ENCODE measurements around the gene PHLDB1. TPM values are rescaled to one million over a fixed set of nuclear protein-coding genes. Genes with fewer than 3 reads are reported as not detected.
A peak's percentile ranks its signal among the peaks of the same experiment; 100 is the strongest.

The PHLDB1 gene
- total RNA-seq, 1 donor from 2014 or later, result 7.5 TPM

GRCh38 chr11:118621784-118622375, 14.5 kb downstream of the PHLDB1 start:
- DNase-seq (ENCODE audit: low spot score) (no peak), ATAC-seq (no peak)

GRCh38 chr11:118622376-118623268, 15.2 kb downstream of the PHLDB1 start:
- ATAC-seq, result peak; percentile 14

GRCh38 chr11:118623269-118623655, 15.8 kb downstream of the PHLDB1 start:
- DNase-seq (ENCODE audit: low spot score) (no peak), ATAC-seq (no peak)

More at GRCh38 chr11:118622376-118623268, 15.2 kb downstream of the PHLDB1 start:
- DNase-seq (ENCODE audit: low spot score), result no peak

GRCh38 chr11:118625036-118625690, 17.7 kb downstream of the PHLDB1 start:
- DNase-seq (ENCODE audit: low spot score) (no peak), ATAC-seq (no peak)

- ATAC-seq, result no peak
- no peak for DNase-seq (ENCODE audit: low spot score)
These were observed 18.6 kb downstream of the PHLDB1 start for GRCh38 chr11:118625976-118626375.

GRCh38 chr11:118627566-118627965, 20.2 kb downstream of the PHLDB1 start:
- ATAC-seq, result no peak
- no peak for DNase-seq (ENCODE audit: low spot score)

- ATAC-seq, result no peak
- DNase-seq (ENCODE audit: low spot score), result no peak
These were observed 20.6 kb downstream of the PHLDB1 start for GRCh38 chr11:118628031-118628430.

- no peak for DNase-seq (ENCODE audit: low spot score)
- ATAC-seq, result no peak
These were observed 21.0 kb downstream of the PHLDB1 start for GRCh38 chr11:118628432-118628831.

GRCh38 chr11:118628861-118629549, 21.6 kb downstream of the PHLDB1 start:
- ATAC-seq (no peak), DNase-seq (ENCODE audit: low spot score) (no peak)

GRCh38 chr11:118629761-118630661, 22.6 kb downstream of the PHLDB1 start:
- ATAC-seq (no peak), DNase-seq (ENCODE audit: low spot score) (no peak)

- DNase-seq (ENCODE audit: low spot score) (no peak), ATAC-seq (no peak)
These were observed 23.9 kb downstream of the PHLDB1 start for GRCh38 chr11:118631142-118631909.

GRCh38 chr11:118632577-118633318, 25.3 kb downstream of the PHLDB1 start:
- no peak for DNase-seq (ENCODE audit: low spot score)
- ATAC-seq, result no peak

GRCh38 chr11:118633319-118633690, 25.9 kb downstream of the PHLDB1 start:
- DNase-seq (ENCODE audit: low spot score) (no peak), ATAC-seq (no peak)

- ATAC-seq, result no peak
- no peak for DNase-seq (ENCODE audit: low spot score)
These were observed 26.6 kb downstream of the PHLDB1 start for GRCh38 chr11:118633979-118634378.

- peak; percentile 96 for ATAC-seq
- DNase-seq (ENCODE audit: low spot score), result peak; percentile 87
These were observed 27.2 kb downstream of the PHLDB1 start for GRCh38 chr11:118634431-118635236.

GRCh38 chr11:118635237-118635591, 27.8 kb downstream of the PHLDB1 start:
- ATAC-seq (peak; percentile 35), DNase-seq (ENCODE audit: low spot score) (no peak)

- DNase-seq (ENCODE audit: low spot score) (no peak), ATAC-seq (no peak)
These were observed 28.2 kb downstream of the PHLDB1 start for GRCh38 chr11:118635642-118636041.

Measured in left lobe of liver (tissue), 2 donors.